ENCODE data around the gene FEM1B.

- TF ChIP-seq CTCF (IDR thresholded peaks at IDR 0.05) (no peak), POLR2A (IDR thresholded peaks at IDR 0.05) (no peak)
Measured at GRCh38 chr15:68241088-68241935, 36.2 kb upstream of the FEM1B start.

All from testis (tissue), 2 donors.